ENCODE data around the gene NIPBL. TPM values are rescaled to one million over a fixed set of nuclear protein-coding genes. Genes with fewer than 3 reads are reported as not detected.

The NIPBL gene
- total RNA-seq, 1 experiment from 2014 or later, result 124 TPM

GRCh38 chr5:37039824-37040223 is 163.3 kb downstream of the NIPBL start:
- Histone ChIP-seq H3K27ac (no peak overlapping the region), H2AFZ (no peak overlapping the region), H3F3A (ENCODE audit: insufficient read depth, low read depth) (no peaks in the 10 kb centered on the region; the same call in 1 of the 2 replicates), H3K27me3 (ENCODE audit: insufficient read depth, low read depth) (no peaks in the 10 kb centered on the region), H4K20me1 (ENCODE audit: insufficient read depth) (peaks cover 4% of the 10 kb centered on the region; the same call in 1 of the 2 replicates), H3K79me2 (ENCODE audit: low read depth) (no peaks in the 10 kb centered on the region), H3K4me3 (no peak overlapping the region), H3K4me1 (replicated peaks; ENCODE audit: insufficient read depth) (no peaks in the 10 kb centered on the region), H3K4me2 (no peak overlapping the region), H3K36me3 (ENCODE audit: low read depth) (peaks cover 37% of the 10 kb centered on the region), H3K9me3 (ENCODE audit: insufficient read depth, low read depth) (no peaks in the 10 kb centered on the region), H3K9me2 (ENCODE audit: insufficient read depth) (no peaks in the 10 kb centered on the region)
- ChIA-PET POLR2A (ENCODE audit: unreplicated experiment) (interaction anchor here (0.6 kb wide), 1 partner anchor 81 kb away, joined by 3 read pairs; no protein-coding TSS in a partner anchor), CTCF (no interaction called here)
- no TSS peak for BruUV-seq (replicated peaks)
- DNase-seq, result no peak
- no peak for TF ChIP-seq EZH2 (IDR thresholded peaks at IDR 0.05; ENCODE audit: low read depth)
- TF ChIP-seq CTCF (conservative IDR thresholded peaks at IDR 0.05), result no peak
- intact Hi-C loops (cut with micrococcal nuclease; ENCODE audit: unreplicated experiment), result loop anchor here (10.0 kb wide), 1 partner anchor 295 kb away; no protein-coding TSS in a partner anchor

GRCh38 chr5:37043693-37044092 is 167.1 kb downstream of the NIPBL start:
- Histone ChIP-seq H3F3A (ENCODE audit: insufficient read depth, low read depth) (no peaks in the 10 kb centered on the region; the same call in 1 of the 2 replicates), H3K36me3 (ENCODE audit: low read depth) (peaks cover 42% of the 10 kb centered on the region), H3K9me2 (ENCODE audit: insufficient read depth) (no peaks in the 10 kb centered on the region), H3K27ac (no peak overlapping the region), H3K4me3 (no peak overlapping the region), H4K20me1 (ENCODE audit: insufficient read depth) (peaks cover 4% of the 10 kb centered on the region; the same call in 1 of the 2 replicates), H3K4me2 (no peak overlapping the region), H3K27me3 (ENCODE audit: insufficient read depth, low read depth) (no peaks in the 10 kb centered on the region), H2AFZ (no peak overlapping the region), H3K4me1 (replicated peaks; ENCODE audit: insufficient read depth) (no peaks in the 10 kb centered on the region), H3K9me3 (ENCODE audit: insufficient read depth, low read depth) (no peaks in the 10 kb centered on the region), H3K79me2 (ENCODE audit: low read depth) (no peaks in the 10 kb centered on the region)
- CTCF ChIA-PET, result interaction anchor here (0.6 to 0.9 kb wide), 2 partner anchors 16 to 104 kb away, joined by 3 to 5 read pairs; no protein-coding TSS in a partner anchor
- no peak for DNase-seq
- intact Hi-C loops (cut with micrococcal nuclease; ENCODE audit: unreplicated experiment), result loop anchor here (10.0 kb wide), 1 partner anchor 291 kb away; no protein-coding TSS in a partner anchor
- no peak for TF ChIP-seq EZH2 (IDR thresholded peaks at IDR 0.05; ENCODE audit: low read depth)
- no peak for TF ChIP-seq CTCF (conservative IDR thresholded peaks at IDR 0.05)
- POLR2A ChIA-PET (ENCODE audit: unreplicated experiment), result no interaction called here
- no TSS peak for BruUV-seq (replicated peaks)

DNA sequence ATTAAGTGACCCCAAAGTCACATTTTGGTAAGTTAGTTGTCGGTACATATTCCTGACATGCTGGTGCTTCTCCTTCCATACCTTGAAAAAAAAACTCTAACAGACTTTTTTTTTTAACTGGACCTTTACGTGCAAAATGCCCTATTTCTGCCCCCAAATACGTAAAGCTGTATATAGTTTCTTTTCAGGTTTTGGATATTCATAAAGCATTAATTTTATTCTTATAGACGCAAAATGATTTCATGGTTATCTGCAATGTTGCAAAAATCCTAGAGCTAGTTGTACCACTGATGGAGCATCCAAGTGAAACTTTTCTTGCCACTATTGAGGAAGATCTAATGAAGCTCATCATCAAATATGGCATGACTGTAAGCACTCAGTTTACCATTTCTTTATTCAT is 167.6 kb downstream of the NIPBL start:
- Histone ChIP-seq H3K27ac (no peak overlapping the region), H3K4me2 (no peak overlapping the region), H3F3A (ENCODE audit: insufficient read depth, low read depth) (no peaks in the 10 kb centered on the region; the same call in 1 of the 2 replicates), H4K20me1 (ENCODE audit: insufficient read depth) (peaks cover 4% of the 10 kb centered on the region; the same call in 1 of the 2 replicates), H3K4me3 (no peak overlapping the region), H3K9me3 (ENCODE audit: insufficient read depth, low read depth) (no peaks in the 10 kb centered on the region), H2AFZ (no peak overlapping the region), H3K36me3 (ENCODE audit: low read depth) (peaks cover 45% of the 10 kb centered on the region; the same call in 1 of the 2 replicates), H3K9me2 (ENCODE audit: insufficient read depth) (no peaks in the 10 kb centered on the region), H3K79me2 (ENCODE audit: low read depth) (no peaks in the 10 kb centered on the region), H3K27me3 (ENCODE audit: insufficient read depth, low read depth) (no peaks in the 10 kb centered on the region), H3K4me1 (replicated peaks; ENCODE audit: insufficient read depth) (no peaks in the 10 kb centered on the region)
- no peak for DNase-seq
- no TSS peak for BruUV-seq (replicated peaks)
- TF ChIP-seq EZH2 (IDR thresholded peaks at IDR 0.05; ENCODE audit: low read depth), result no peak
- no peak for TF ChIP-seq CTCF (conservative IDR thresholded peaks at IDR 0.05)
- CTCF ChIA-PET, result interaction anchor here (0.6 kb wide), 1 partner anchor 104 kb away, joined by 5 read pairs; no protein-coding TSS in a partner anchor
- intact Hi-C loops (cut with micrococcal nuclease; ENCODE audit: unreplicated experiment), result loop anchor here (10.0 kb wide), 1 partner anchor 291 kb away; no protein-coding TSS in a partner anchor
- POLR2A ChIA-PET (ENCODE audit: unreplicated experiment), result interaction anchor here (0.6 kb wide), 1 partner anchor 53 kb away, joined by 10 read pairs; no protein-coding TSS in a partner anchor
